ENCODE data around the gene GPR137B.
"Not testable (repeated sequence)": the region's sequence is repeated elsewhere in the genome, so short reads cannot be mapped to it uniquely, and the experiment has no call there.

The GPR137B gene

GRCh38 chr1:236147068-236147467 lies 4.7 kb downstream of the GPR137B start:
- DNase-seq, result no peak

- DNase-seq, result no peak
Observed at GRCh38 chr1:236147521-236148469, 5.5 kb downstream of the GPR137B start.

- DNase-seq, result no peak
Observed at GRCh38 chr1:236148470-236148845, 6.1 kb downstream of the GPR137B start.

GRCh38 chr1:236149003-236149595 lies 6.8 kb downstream of the GPR137B start:
- no peak for DNase-seq

GRCh38 chr1:236149696-236150228 lies 7.4 kb downstream of the GPR137B start:
- no peak for DNase-seq

- DNase-seq, result no peak
Observed at GRCh38 chr1:236150311-236150955, 8.1 kb downstream of the GPR137B start.

- no peak for DNase-seq
Observed at GRCh38 chr1:236150986-236151385, 8.6 kb downstream of the GPR137B start.

GRCh38 chr1:236151739-236152424 lies 9.5 kb downstream of the GPR137B start:
- DNase-seq, result no peak

- DNase-seq, result no peak
Observed at GRCh38 chr1:236154126-236154525, 11.8 kb downstream of the GPR137B start.

- no peak for DNase-seq
Observed at GRCh38 chr1:236154671-236155398, 12.5 kb downstream of the GPR137B start.

GRCh38 chr1:236155399-236155767 lies 13.0 kb downstream of the GPR137B start:
- DNase-seq, result no peak

- DNase-seq, result no peak
Observed at GRCh38 chr1:236155841-236156503, 13.6 kb downstream of the GPR137B start.

GRCh38 chr1:236156512-236157208 lies 14.3 kb downstream of the GPR137B start:
- DNase-seq, result no peak

GRCh38 chr1:236158072-236158471 lies 15.7 kb downstream of the GPR137B start:
- not testable (repeated sequence) for DNase-seq

- no peak for DNase-seq
Observed at GRCh38 chr1:236158719-236159118, 16.4 kb downstream of the GPR137B start.

GRCh38 chr1:236159704-236160539 lies 17.6 kb downstream of the GPR137B start:
- DNase-seq, result no peak

GRCh38 chr1:236160540-236161127 lies 18.3 kb downstream of the GPR137B start:
- no peak for DNase-seq

- no peak for DNase-seq
Observed at GRCh38 chr1:236161230-236161629, 18.9 kb downstream of the GPR137B start.

GRCh38 chr1:236161755-236162154 lies 19.4 kb downstream of the GPR137B start:
- not testable (repeated sequence) for DNase-seq
